Endothelial cell of umbilical vein (primary cell): ENCODE results near the gene PEX3.

ENCODE experiments used
- CTCF ChIP-seq, 2 donors: IDR thresholded peaks; 1 replicate in 1 of 2; 2 replicates in 1 of 2; pipeline ENCODE4 v1.5.1; 2011; ENCODE audit warnings: low read length in 2 of 2, mild to moderate bottlenecking in 2 of 2, moderate library complexity in 2 of 2, control low read depth in 1 of 2, inconsistent platforms in 1 of 2, low read depth in 1 of 2; ENCODE audit not compliant: insufficient read depth in 1 of 2; ENCODE audit errors: extremely low read depth in 1 of 2
- EZH2 ChIP-seq: IDR thresholded peaks from 2 replicates; pipeline ENCODE4 v1.6.1; 2012; ENCODE audit warnings: borderline replicate concordance, low read depth, mild to moderate bottlenecking, moderate library complexity, low read length, inconsistent platforms; ENCODE audit not compliant: severe bottlenecking
- GATA2 ChIP-seq: IDR thresholded peaks from 2 replicates; pipeline ENCODE4 v1.7.0; 2011; ENCODE audit warnings: low read depth, mild to moderate bottlenecking, moderate library complexity, mixed read lengths, low read length; ENCODE audit not compliant: insufficient read length, insufficient read depth
- JUN ChIP-seq: IDR thresholded peaks from 2 replicates; pipeline ENCODE4 v1.6.1; 2011; ENCODE audit warnings: borderline replicate concordance, low read depth; ENCODE audit not compliant: insufficient read length, insufficient read depth
- POLR2A ChIP-seq: IDR thresholded peaks from 2 replicates; pipeline ENCODE4 v1.6.1; 2012; ENCODE audit warnings: low read depth, mild to moderate bottlenecking, control low read depth, low read length
- POLR2AphosphoS5 ChIP-seq: IDR thresholded peaks from 2 replicates; pipeline ENCODE4 v1.6.1; 2012; ENCODE audit warnings: low read depth, mild to moderate bottlenecking, control low read depth, low read length, moderate library complexity; ENCODE audit not compliant: insufficient read depth
- TF ChIP-seq, protein P1 (sequence below): IDR thresholded peaks from 2 replicates; pipeline ENCODE4 v1.6.1; 2011; ENCODE audit not compliant: insufficient read depth, insufficient read length

- TF ChIP-seq, protein P1, sequence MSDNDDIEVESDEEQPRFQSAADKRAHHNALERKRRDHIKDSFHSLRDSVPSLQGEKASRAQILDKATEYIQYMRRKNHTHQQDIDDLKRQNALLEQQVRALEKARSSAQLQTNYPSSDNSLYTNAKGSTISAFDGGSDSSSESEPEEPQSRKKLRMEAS, result no peak
- TF ChIP-seq CTCF (IDR thresholded peaks at IDR 0.05; ENCODE audit: extremely low read depth in 1 of 2, insufficient read depth in 1 of 2, low read depth in 1 of 2, low read length in 2 of 2) (peak; percentile 93 to 96), POLR2A (no peak), EZH2 (no peak), JUN (no peak), POLR2AphosphoS5 (no peak), GATA2 (no peak)
Observed at GRCh38 chr6:143427109-143427817, 23.3 kb upstream of the PEX3 start.
